ENCODE data around the gene CDC42BPB.

CDC42BPB gene

DNA sequence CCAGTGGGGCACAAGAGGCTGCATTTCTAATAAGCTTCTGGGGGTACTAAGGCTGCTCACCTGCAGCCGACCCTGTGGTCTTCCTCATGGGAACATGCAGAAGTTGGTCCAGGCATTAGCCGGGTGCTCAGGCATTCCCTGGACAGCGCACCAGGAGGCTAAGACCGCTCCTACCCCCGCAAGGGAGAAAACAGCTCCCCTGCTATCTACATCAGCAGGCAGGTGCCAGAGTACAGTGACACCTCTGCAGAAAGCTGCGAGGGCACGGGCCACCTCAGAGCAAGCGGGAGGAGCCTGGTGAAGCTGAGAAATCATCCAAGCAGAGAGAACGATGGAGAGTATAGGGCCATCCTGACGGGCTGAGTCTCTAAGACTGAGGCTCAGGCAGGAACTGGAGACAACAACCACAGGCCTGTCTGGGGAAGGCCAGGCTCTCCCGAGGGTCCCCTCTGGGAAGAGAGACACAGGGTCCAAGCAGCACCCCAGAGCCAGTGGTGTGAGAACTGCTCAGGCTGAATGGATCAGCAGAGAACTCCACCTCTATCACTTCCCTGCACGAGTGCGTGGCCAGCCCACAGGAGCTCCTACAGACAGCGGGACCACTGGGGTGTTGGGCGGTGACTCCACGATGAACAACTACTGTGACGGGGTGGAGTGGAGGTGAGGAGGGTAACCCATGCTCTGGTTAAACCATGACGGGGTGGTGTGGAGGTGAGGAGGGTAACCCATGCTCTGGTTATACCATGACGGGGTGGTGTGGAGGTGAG lies 72.8 kb downstream of the CDC42BPB start:
- DNase-seq, result no peak

- DNase-seq, result no peak
Observed at GRCh38 chr14:102983496-102983895, 73.9 kb downstream of the CDC42BPB start.

- DNase-seq, result no peak
Observed at GRCh38 chr14:102982852-102983470, 74.4 kb downstream of the CDC42BPB start.

- DNase-seq, result no peak
Observed at GRCh38 chr14:102980409-102980810, 76.9 kb downstream of the CDC42BPB start.

GRCh38 chr14:102979406-102979805 lies 77.9 kb downstream of the CDC42BPB start:
- no peak for DNase-seq

DNA sequence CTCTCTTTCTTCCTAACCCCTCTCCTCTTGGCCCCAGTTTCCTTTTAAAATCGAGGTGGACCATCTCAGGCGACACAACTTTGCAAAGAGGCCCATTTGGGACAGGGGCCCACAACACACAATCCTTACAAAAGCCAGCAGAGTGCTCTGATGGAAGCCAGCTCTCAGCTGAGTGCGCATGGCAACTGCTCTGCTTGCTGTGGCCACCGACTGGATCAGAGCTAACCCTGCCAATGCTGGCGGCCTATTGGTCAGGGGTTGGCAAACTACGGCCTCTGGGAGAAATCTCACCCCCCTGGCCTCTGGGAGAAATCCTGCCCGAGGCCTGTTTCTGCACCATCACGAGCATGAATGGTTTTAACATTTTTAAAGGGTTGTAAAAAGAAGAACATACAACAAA lies 79.9 kb downstream of the CDC42BPB start:
- no peak for DNase-seq

DNA sequence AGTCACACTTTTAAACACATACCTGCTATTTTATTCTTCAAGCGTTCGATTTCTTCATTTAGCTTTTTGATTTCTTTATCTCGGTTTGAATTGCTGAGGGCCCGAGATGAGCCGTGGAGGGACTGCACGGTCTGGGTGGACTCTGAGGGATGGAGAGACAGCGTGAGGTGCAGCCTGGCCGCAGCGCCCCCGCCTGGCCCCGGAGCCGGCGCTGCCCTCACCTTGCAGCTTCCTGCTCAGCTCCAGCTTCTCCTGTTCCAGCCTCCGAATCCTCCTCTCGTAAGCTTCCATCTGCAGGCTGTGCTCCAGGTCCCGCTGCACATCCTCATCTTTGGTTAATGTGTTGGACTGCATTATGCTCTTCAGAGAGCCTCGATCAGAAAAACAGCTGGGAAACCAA lies 81.7 kb downstream of the CDC42BPB start:
- no peak for DNase-seq

- no peak for DNase-seq
Observed at GRCh38 chr14:102973706-102974285, 83.6 kb downstream of the CDC42BPB start.

DNA sequence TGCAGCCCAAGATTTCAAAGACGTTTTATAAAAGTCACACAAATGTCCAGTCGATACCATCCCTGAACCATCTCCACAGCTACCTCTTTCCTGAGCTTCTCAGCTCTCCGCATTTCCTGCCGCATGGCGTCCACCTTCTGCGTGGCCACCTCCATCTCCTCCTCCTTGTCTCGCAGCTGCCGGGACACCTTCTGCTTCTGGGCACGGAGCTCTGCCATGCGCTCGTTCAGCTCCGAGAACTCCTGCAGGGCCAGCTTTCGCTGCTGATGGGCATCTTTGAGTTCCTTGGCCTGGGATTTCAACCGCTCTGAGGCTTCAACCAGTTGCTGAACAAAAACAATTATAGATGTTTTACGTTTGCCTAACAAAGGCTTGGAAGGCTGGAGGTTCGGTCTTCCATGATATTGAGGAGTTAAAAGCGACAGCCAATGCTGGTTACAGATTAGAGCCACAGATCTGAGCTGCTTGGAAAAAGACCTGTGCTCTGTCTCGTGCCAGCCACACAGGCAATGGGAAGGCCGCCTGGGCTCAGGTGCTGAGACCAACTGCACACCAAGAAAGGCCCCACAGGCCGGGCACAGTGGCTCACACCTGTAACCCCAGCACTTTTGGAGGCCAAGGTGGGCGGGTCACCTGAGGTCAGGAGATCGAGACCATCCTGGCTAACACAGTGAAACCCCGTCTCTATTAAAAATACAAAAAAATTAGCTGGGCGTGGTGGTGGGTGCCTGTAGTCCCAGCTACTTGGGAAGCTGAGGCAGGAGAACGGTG lies 85.3 kb downstream of the CDC42BPB start:
- no peak for DNase-seq

DNA sequence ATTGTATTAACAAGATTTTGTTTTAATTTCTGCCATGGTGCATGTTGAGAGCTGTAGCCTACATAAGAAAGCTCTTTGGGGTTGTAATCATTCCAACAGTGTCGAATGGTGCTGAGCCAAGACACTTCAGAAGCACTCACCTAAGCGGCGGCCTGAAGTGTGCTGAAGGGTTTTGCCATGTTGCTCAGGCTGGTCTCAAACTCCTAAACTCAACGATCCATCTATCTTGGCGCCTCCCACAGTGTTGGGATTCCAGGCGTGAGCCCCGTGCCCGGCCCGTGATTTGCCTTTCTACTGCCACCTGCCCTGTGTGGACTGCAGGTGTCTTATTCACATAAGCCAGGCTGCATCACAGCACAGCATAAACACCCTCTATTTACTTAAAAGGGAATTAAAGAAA lies 86.0 kb downstream of the CDC42BPB start:
- DNase-seq, result no peak

- DNase-seq, result no peak
Observed at GRCh38 chr14:102970496-102970895, 86.9 kb downstream of the CDC42BPB start.

GRCh38 chr14:102969901-102970300 lies 87.4 kb downstream of the CDC42BPB start:
- no peak for DNase-seq

DNA sequence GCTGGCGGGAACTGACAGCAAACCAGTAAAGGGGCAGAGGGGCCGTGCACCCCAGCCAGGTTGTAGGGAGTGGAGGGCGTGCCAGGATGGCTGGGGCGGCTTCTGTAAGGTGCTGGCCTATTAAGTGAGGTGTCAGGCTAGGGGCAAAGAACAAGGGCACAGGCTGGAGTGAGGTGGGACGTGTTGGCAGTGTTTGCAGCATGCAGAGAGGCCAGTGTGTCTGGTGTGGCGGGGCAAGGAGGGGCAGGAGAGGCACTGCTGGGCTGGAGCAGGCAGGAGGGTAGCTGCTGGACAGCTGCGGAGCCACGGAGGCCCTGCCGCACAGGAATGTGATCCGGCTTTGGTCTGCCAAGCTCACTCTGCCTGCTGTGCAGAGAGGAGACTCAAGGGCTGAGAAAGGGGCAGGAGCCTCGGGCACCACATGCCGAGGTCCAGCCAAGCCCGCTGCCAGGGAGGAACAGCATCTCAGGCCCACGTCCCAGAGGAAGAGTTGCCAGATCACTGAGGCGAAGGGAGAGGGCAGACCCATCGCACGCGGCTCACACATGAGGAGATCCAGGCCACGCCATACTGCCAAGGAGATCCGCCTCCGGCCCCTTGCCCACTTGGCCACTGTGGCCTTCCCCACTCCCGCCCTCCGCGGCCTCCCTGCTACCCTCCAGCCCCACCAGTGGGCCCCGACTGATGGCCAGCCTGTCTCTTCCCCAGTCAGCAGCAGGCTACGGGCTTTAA lies 88.1 kb downstream of the CDC42BPB start:
- DNase-seq, result no peak

DNA sequence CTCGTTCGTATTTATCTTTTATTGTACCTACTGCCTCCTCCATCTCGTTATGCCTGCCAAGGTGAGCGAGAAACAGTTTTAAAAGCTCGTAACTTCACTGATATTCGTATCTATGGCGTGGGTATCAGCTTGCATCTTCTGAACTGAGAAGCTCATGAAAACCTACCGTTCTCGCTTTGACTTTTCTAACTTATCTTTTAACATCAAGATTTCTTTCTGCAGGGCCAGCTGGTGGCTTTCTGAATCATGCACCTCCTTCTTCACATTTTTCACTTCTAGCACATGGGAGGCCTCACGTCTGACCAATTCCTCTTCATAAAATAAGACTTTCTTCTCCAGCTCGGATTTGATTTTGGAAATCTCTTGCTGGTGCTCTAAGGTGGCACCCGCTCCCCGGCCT lies 89.0 kb downstream of the CDC42BPB start:
- no peak for DNase-seq

- DNase-seq, result no peak
Observed at GRCh38 chr14:102967506-102967795, 89.9 kb downstream of the CDC42BPB start.

DNA sequence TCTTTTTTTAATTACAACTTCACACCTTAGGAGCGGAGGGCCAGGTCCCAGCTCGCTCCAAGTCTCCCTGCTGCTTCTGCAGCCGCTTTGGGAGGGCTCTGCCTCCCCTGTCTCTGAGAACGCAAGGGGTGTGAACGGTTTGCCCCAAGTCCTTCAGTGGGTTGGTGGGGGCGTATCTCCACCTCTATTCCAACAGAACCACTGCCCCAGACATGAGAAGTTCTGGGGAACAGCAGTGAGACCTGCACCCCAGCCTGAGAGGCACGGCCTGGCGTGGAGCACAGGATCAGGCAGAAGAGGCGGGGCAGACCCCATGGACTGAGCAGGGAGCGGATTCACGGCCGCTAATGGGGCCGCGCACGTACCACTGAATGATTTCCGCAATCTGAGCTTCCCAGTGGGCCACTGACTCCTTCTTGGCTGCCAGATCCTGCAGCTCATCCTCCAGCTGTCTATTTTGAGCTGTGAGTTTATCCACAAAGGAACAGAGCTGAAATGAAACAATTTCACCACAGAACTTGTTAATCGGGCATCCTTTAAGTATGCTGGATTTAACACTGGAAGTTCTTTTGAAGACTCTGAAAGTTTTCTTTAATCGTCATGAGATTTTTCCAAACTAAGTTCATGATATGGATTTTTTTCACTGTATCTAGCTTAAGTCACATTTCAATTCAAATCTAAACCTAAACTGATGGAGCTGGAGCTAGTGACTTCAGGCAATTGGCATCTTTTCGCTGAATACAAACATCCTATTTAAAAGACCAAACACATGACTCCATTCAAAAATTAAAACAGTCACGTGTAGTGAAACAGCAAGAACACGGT lies 90.5 kb downstream of the CDC42BPB start:
- DNase-seq, result no peak

- no peak for DNase-seq
Observed at GRCh38 chr14:102965971-102966655, 91.2 kb downstream of the CDC42BPB start.

- DNase-seq, result no peak
Observed at GRCh38 chr14:102965282-102965681, 92.1 kb downstream of the CDC42BPB start.

- DNase-seq, result no peak
Observed at GRCh38 chr14:102964152-102964730, 93.1 kb downstream of the CDC42BPB start.

GRCh38 chr14:102962111-102962627 lies 95.2 kb downstream of the CDC42BPB start:
- no peak for DNase-seq

- DNase-seq, result no peak
Observed at GRCh38 chr14:102958461-102958860, 98.9 kb downstream of the CDC42BPB start.

All from stimulated activated naive CD4-positive, alpha-beta T cell (primary cell).